Subcutaneous abdominal adipose tissue (tissue), 5 donors: ENCODE measurements around the gene CDKL2.
"Not testable (repeated sequence)": the region's sequence is repeated elsewhere in the genome, so short reads cannot be mapped to it uniquely, and the experiment has no call there.

Source experiments
- H3K27ac ChIP-seq: one replicate; pipeline ENCODE4 v1.7.0; 2013; ENCODE audit warnings: low read depth, mild to moderate bottlenecking, inconsistent platforms, low read length, moderate library complexity
- H3K27me3 ChIP-seq, 5 donors: one replicate each; pipeline ENCODE4 v1.7.0; 2013; ENCODE audit warnings: low read length in 5 of 5, inconsistent platforms in 1 of 5; ENCODE audit not compliant: control insufficient read depth in 5 of 5, insufficient read depth in 4 of 5
- H3K36me3 ChIP-seq, 5 donors: one replicate each; pipeline ENCODE4 v1.7.0; 2013; ENCODE audit warnings: low read length in 5 of 5; ENCODE audit not compliant: control insufficient read depth in 5 of 5, insufficient read depth in 5 of 5
- H3K4me1 ChIP-seq, 5 donors: one replicate each; pipeline ENCODE4 v1.7.0; 2013; ENCODE audit warnings: low read length in 5 of 5, mild to moderate bottlenecking in 3 of 5, moderate library complexity in 1 of 5; ENCODE audit not compliant: control insufficient read depth in 5 of 5, insufficient read depth in 5 of 5
- H3K4me3 ChIP-seq, 5 donors: one replicate each; pipeline ENCODE4 v1.7.0; 2013; ENCODE audit warnings: low read length in 5 of 5, low read depth in 1 of 5
- H3K9ac ChIP-seq, 5 donors: one replicate each; pipeline ENCODE4 v1.7.0; 2013; ENCODE audit warnings: low read length in 5 of 5, mild to moderate bottlenecking in 4 of 5, moderate library complexity in 3 of 5
- H3K9me3 ChIP-seq, 5 donors: one replicate each; pipeline ENCODE4 v1.7.0; 2013; ENCODE audit warnings: low read length in 5 of 5; ENCODE audit not compliant: control insufficient read depth in 5 of 5
- donor health status: healthy.
- donor health status: healthy.
- donor health status: healthy.
- donor health status: healthy.
- donor health status: healthy.

The CDKL2 gene

GRCh38 chr4:75544220-75544619 lies 86.1 kb downstream of the CDKL2 start:
- not testable (repeated sequence) for H3K4me3 ChIP-seq, H3K27me3 ChIP-seq, H3K27ac ChIP-seq, H3K9me3 ChIP-seq, H3K4me1 ChIP-seq, H3K9ac ChIP-seq
- peaks cover 13 to 19% (median 16%) of the 10 kb centered on the region in 5 donors for H3K36me3 ChIP-seq

GRCh38 chr4:75542824-75543223 lies 87.5 kb downstream of the CDKL2 start:
- Histone ChIP-seq H3K36me3 (peaks cover 13 to 23% (median 16%) of the 10 kb centered on the region in 5 donors), H3K9ac (no peak overlapping the region), H3K9me3 (peaks cover 0 to 3% (median 0%) of the 10 kb centered on the region in 5 donors), H3K27me3 (no peaks in the 10 kb centered on the region), H3K4me3 (no peak overlapping the region), H3K4me1 (peaks cover 0 to 1% (median under 1%) of the 10 kb centered on the region in 5 donors), H3K27ac (no peak overlapping the region)

- not testable (repeated sequence) for H3K27ac ChIP-seq, H3K4me3 ChIP-seq, H3K9me3 ChIP-seq, H3K9ac ChIP-seq, H3K27me3 ChIP-seq, H3K4me1 ChIP-seq
- peaks cover 6 to 16% (median 9%) of the 10 kb centered on the region in 5 donors for H3K36me3 ChIP-seq
Measured at GRCh38 chr4:75537308-75537707, 93.0 kb downstream of the CDKL2 start.

- not testable (repeated sequence) for H3K27ac ChIP-seq, H3K9ac ChIP-seq, H3K4me3 ChIP-seq, H3K9me3 ChIP-seq, H3K27me3 ChIP-seq, H3K4me1 ChIP-seq
- peaks cover 21 to 34% (median 25%) of the 10 kb centered on the region in 5 donors for H3K36me3 ChIP-seq
Measured at GRCh38 chr4:75533926-75534325, 96.4 kb downstream of the CDKL2 start.

DNA sequence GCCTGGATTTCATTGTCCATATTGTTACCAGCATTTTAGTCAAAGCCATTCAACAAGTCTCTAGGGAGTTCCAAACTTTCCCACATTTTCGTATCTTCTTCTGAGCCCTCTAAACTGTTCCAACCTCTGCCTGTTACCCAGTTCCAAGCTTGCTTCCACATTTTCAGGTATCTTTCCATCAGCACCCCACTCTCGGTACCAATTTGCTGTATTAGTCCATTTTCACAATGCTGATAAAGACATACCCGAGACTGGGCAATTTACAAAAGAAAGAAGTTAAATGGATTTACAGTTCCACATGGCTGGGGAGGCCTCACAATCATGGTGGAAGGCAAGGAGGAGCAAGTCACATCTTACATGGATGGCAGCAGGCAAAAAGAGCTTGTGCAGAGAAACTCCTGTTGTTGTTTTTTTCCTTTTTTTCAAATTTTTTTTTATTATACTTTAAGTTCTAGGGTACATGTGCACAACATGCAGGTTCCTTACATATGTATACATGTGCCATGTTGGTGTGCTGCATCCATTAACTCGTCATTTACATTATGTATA lies 96.9 kb downstream of the CDKL2 start:
- peaks cover 19 to 34% (median 25%) of the 10 kb centered on the region in 5 donors for H3K36me3 ChIP-seq
- H3K4me3 ChIP-seq, H3K27me3 ChIP-seq, H3K9ac ChIP-seq, H3K4me1 ChIP-seq, H3K27ac ChIP-seq, H3K9me3 ChIP-seq: not testable (repeated sequence)

- H3K9me3 ChIP-seq, H3K4me1 ChIP-seq, H3K27me3 ChIP-seq, H3K4me3 ChIP-seq, H3K27ac ChIP-seq, H3K9ac ChIP-seq: not testable (repeated sequence)
- peaks cover 36 to 51% (median 40%) of the 10 kb centered on the region in 5 donors for H3K36me3 ChIP-seq
Measured at GRCh38 chr4:75531536-75532143, 98.7 kb downstream of the CDKL2 start.

- Histone ChIP-seq H3K4me3 (no peak overlapping the region), H3K27me3 (no peaks in the 10 kb centered on the region), H3K27ac (no peak overlapping the region), H3K36me3 (peaks cover 45 to 58% (median 46%) of the 10 kb centered on the region in 5 donors), H3K9me3 (peaks cover 0 to 4% (median 0%) of the 10 kb centered on the region in 5 donors), H3K9ac (no peak overlapping the region), H3K4me1 (no peaks in the 10 kb centered on the region)
Measured at GRCh38 chr4:75530556-75531322, 99.6 kb downstream of the CDKL2 start.
